Measurements from ENCODE around the gene MICAL3.

The MICAL3 gene

GRCh38 chr22:18070556-18071306 is 46.4 kb upstream of the MICAL3 start:
- no peak for ATAC-seq
- TF ChIP-seq, protein P1, sequence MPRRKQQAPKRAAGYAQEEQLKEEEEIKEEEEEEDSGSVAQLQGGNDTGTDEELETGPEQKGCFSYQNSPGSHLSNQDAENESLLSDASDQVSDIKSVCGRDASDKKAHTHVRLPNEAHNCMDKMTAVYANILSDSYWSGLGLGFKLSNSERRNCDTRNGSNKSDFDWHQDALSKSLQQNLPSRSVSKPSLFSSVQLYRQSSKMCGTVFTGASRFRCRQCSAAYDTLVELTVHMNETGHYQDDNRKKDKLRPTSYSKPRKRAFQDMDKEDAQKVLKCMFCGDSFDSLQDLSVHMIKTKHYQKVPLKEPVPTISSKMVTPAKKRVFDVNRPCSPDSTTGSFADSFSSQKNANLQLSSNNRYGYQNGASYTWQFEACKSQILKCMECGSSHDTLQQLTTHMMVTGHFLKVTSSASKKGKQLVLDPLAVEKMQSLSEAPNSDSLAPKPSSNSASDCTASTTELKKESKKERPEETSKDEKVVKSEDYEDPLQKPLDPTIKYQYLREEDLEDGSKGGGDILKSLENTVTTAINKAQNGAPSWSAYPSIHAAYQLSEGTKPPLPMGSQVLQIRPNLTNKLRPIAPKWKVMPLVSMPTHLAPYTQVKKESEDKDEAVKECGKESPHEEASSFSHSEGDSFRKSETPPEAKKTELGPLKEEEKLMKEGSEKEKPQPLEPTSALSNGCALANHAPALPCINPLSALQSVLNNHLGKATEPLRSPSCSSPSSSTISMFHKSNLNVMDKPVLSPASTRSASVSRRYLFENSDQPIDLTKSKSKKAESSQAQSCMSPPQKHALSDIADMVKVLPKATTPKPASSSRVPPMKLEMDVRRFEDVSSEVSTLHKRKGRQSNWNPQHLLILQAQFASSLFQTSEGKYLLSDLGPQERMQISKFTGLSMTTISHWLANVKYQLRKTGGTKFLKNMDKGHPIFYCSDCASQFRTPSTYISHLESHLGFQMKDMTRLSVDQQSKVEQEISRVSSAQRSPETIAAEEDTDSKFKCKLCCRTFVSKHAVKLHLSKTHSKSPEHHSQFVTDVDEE (CRISPR knock-in tag; IDR thresholded peaks at IDR 0.05) = no peak
- no peak for TF ChIP-seq OSR1 (CRISPR knock-in tag; IDR thresholded peaks at IDR 0.05)
- TF ChIP-seq CSRNP3 (CRISPR knock-in tag; IDR thresholded peaks at IDR 0.05) = no peak
- TF ChIP-seq ZNF70 (CRISPR knock-in tag; IDR thresholded peaks at IDR 0.05) = no peak
- no peak for TF ChIP-seq BACH2 (CRISPR knock-in tag; IDR thresholded peaks at IDR 0.05; ENCODE audit: borderline replicate concordance)
- TF ChIP-seq PATZ1 (CRISPR knock-in tag; IDR thresholded peaks at IDR 0.05; ENCODE audit: borderline replicate concordance) = no peak
- no peak for TF ChIP-seq CSDC2 (CRISPR knock-in tag; IDR thresholded peaks at IDR 0.05)
- no peak for TF ChIP-seq ESRRG (CRISPR knock-in tag; IDR thresholded peaks at IDR 0.05)
- no peak for TF ChIP-seq RARB (CRISPR knock-in tag; IDR thresholded peaks at IDR 0.05)
- TF ChIP-seq PPARA (CRISPR knock-in tag; IDR thresholded peaks at IDR 0.05; ENCODE audit: borderline replicate concordance) = no peak
- TF ChIP-seq ZFP30 (CRISPR knock-in tag; IDR thresholded peaks at IDR 0.05) = no peak
- TF ChIP-seq SNAI2 (CRISPR knock-in tag; IDR thresholded peaks at IDR 0.05) = no peak
- no peak for TF ChIP-seq ZNF565 (CRISPR knock-in tag; conservative IDR thresholded peaks at IDR 0.05; ENCODE audit: low read depth)
- TF ChIP-seq TOX (CRISPR knock-in tag; IDR thresholded peaks at IDR 0.05; ENCODE audit: borderline replicate concordance) = no peak
- no peak for TF ChIP-seq ZFP3 (CRISPR knock-in tag; IDR thresholded peaks at IDR 0.05)
- TF ChIP-seq ISL1 (CRISPR knock-in tag; IDR thresholded peaks at IDR 0.05) = no peak
- TF ChIP-seq, protein P2, sequence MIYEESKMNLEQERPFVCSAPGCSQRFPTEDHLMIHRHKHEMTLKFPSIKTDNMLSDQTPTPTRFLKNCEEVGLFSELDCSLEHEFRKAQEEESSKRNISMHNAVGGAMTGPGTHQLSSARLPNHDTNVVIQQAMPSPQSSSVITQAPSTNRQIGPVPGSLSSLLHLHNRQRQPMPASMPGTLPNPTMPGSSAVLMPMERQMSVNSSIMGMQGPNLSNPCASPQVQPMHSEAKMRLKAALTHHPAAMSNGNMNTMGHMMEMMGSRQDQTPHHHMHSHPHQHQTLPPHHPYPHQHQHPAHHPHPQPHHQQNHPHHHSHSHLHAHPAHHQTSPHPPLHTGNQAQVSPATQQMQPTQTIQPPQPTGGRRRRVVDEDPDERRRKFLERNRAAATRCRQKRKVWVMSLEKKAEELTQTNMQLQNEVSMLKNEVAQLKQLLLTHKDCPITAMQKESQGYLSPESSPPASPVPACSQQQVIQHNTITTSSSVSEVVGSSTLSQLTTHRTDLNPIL (CRISPR knock-in tag; IDR thresholded peaks at IDR 0.05; ENCODE audit: low read depth) = no peak

- TF ChIP-seq ZNF565 (CRISPR knock-in tag; conservative IDR thresholded peaks at IDR 0.05; ENCODE audit: low read depth) (no peak), GLIS3 (CRISPR knock-in tag; IDR thresholded peaks at IDR 0.05) (no peak), TCF4 (CRISPR knock-in tag; IDR thresholded peaks at IDR 0.05; ENCODE audit: borderline replicate concordance) (no peak), ISL1 (CRISPR knock-in tag; IDR thresholded peaks at IDR 0.05) (no peak), SNAI2 (CRISPR knock-in tag; IDR thresholded peaks at IDR 0.05) (no peak), ZFP3 (CRISPR knock-in tag; IDR thresholded peaks at IDR 0.05) (no peak), CSDC2 (CRISPR knock-in tag; IDR thresholded peaks at IDR 0.05) (no peak), ESRRG (CRISPR knock-in tag; IDR thresholded peaks at IDR 0.05) (no peak)
- TF ChIP-seq, protein P2 (CRISPR knock-in tag; IDR thresholded peaks at IDR 0.05; ENCODE audit: low read depth) = no peak
- TF ChIP-seq, protein P1 (CRISPR knock-in tag; IDR thresholded peaks at IDR 0.05) = no peak
- TF ChIP-seq, protein P3, sequence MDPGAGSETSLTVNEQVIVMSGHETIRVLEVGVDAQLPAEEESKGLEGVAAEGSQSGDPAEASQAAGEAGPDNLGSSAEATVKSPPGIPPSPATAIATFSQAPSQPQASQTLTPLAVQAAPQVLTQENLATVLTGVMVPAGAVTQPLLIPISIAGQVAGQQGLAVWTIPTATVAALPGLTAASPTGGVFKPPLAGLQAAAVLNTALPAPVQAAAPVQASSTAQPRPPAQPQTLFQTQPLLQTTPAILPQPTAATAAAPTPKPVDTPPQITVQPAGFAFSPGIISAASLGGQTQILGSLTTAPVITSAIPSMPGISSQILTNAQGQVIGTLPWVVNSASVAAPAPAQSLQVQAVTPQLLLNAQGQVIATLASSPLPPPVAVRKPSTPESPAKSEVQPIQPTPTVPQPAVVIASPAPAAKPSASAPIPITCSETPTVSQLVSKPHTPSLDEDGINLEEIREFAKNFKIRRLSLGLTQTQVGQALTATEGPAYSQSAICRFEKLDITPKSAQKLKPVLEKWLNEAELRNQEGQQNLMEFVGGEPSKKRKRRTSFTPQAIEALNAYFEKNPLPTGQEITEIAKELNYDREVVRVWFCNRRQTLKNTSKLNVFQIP (CRISPR knock-in tag; IDR thresholded peaks at IDR 0.05; ENCODE audit: borderline replicate concordance, low read depth) = no peak
- ATAC-seq = no peak
Measured at GRCh38 chr22:18070041-18070440, 45.7 kb upstream of the MICAL3 start.
